Upper lobe of left lung (tissue), 6 donors: ENCODE results near the gene CAMK1G. TPM values are rescaled to one million over a fixed set of nuclear protein-coding genes. Genes with fewer than 3 reads are reported as not detected.
A peak's percentile ranks its signal among the peaks of the same experiment; 100 is the strongest.

Experiments
- ATAC-seq, 2 donors: fragments of 200-7000 bp; cut with Tn5 transposase; one replicate each; pipeline ENCODE4 v1.9.1; 2022; ENCODE audit warnings: mild to moderate bottlenecking in 2 of 2, moderate library complexity in 2 of 2; ENCODE audit not compliant: low FRiP score in 2 of 2
- DNase-seq, 2 donors: peaks; one replicate each; pipeline ENCODE4 v3.0.0-alpha.2; 2019 to 2020
- H3K27ac ChIP-seq, 4 donors: fragments of 200-600 bp; sonication (generic); one replicate each; pipeline ENCODE4 v1.5.1; 2016 to 2019
- H3K27me3 ChIP-seq, 4 donors: fragments of 200-600 bp; sonication (generic); one replicate each; pipeline ENCODE4 v1.5.1; 2017 to 2019
- H3K36me3 ChIP-seq, 4 donors: fragments of 200-600 bp; sonication (generic); one replicate each; pipeline ENCODE4 v1.5.1; 2016 to 2019
- H3K4me1 ChIP-seq, 4 donors: fragments of 200-600 bp; sonication (generic); one replicate each; pipeline ENCODE4 v1.5.1; 2018 to 2019
- H3K4me3 ChIP-seq, 4 donors: fragments of 200-600 bp; sonication (generic); one replicate each; pipeline ENCODE4 v1.5.1; 2017 to 2019; ENCODE audit warnings: mild to moderate bottlenecking in 2 of 4, moderate library complexity in 1 of 4
- H3K9me3 ChIP-seq, 4 donors: fragments of 200-600 bp; sonication (generic); one replicate each; pipeline ENCODE4 v1.5.1; 2018 to 2019
- CTCF ChIP-seq, 6 experiments: fragments of 450-650 bp in 4 of 6; fragments of 200-600 bp in 2 of 6; sonication (generic) in 2 of 6; IDR thresholded peaks; one replicate each; pipeline ENCODE4 v1.5.1; 2016 to 2019; ENCODE audit warnings: antibody characterized with exemption in 6 of 6
- EP300 ChIP-seq, 4 donors: sonication (generic); formaldehyde crosslinking; IDR thresholded peaks; one replicate each; pipeline ENCODE4 v1.5.1; 2017; ENCODE audit warnings: antibody characterized with exemption in 4 of 4, control low read depth in 2 of 4
- POLR2A ChIP-seq, 4 donors: fragments of 450-650 bp; IDR thresholded peaks; one replicate each; pipeline ENCODE4 v1.5.1; 2016 to 2017; ENCODE audit warnings: antibody characterized with exemption in 4 of 4, mild to moderate bottlenecking in 2 of 4
- POLR2AphosphoS5 ChIP-seq, 2 donors: sonication (generic); formaldehyde crosslinking; IDR thresholded peaks; one replicate each; pipeline ENCODE4 v1.5.1; 2017; ENCODE audit warnings: antibody characterized with exemption in 2 of 2
- WGBS, 2 donors: methylation state at CpG; one replicate each; pipeline ENCODE4 v1.1.5; 2017 to 2018; 5-methylcytosine and 5-hydroxymethylcytosine counted together
- total RNA-seq, 6 donors: library from RNA; depleted of rRNA in 4 of 6; stranded (reverse); fragments of >200 nt in 4 of 6; gene quantifications; one replicate each; pipeline versions ENCODE4 v1.1.0 to v1.2.1, GENCODE V29; 2016 to 2021
- donor health status: DM: no; HTN: no; CAD: no; lungs with moderate emphysema.
- donor health status: DM: no; HTN: yes; CAD: no; lungs with severe emphysema.

Gene CAMK1G
- total RNA-seq, 6 donors from 2014 or later, result 0.20 to 0.46 (median 0.30) TPM; not detected in 3

- no peak for TF ChIP-seq CTCF (IDR thresholded peaks at IDR 0.05)
- TF ChIP-seq POLR2A (IDR thresholded peaks at IDR 0.05), result no peak
- TF ChIP-seq EP300 (IDR thresholded peaks at IDR 0.05), result no peak
- Histone ChIP-seq H3K4me3 (no peak overlapping the region), H3K36me3 (no peaks in the 10 kb centered on the region), H3K27ac (no peak overlapping the region), H3K9me3 (no peaks in the 10 kb centered on the region), H3K27me3 (no peaks in the 10 kb centered on the region), H3K4me1 (no peaks in the 10 kb centered on the region)
- WGBS, 2 donors, result 68 to 78% methylated on average over 3 of the region's 3 CpGs
- DNase-seq (no peak), ATAC-seq (no peak)
Observed at GRCh38 chr1:209570743-209571142, 12.8 kb upstream of the CAMK1G start.

GRCh38 chr1:209576392-209577197 lies 6.9 kb upstream of the CAMK1G start:
- TF ChIP-seq CTCF (IDR thresholded peaks at IDR 0.05) (peak; percentile 74 to 89 (median 84)), POLR2AphosphoS5 (IDR thresholded peaks at IDR 0.05) (no peak)
- H3K27ac ChIP-seq, result no peak overlapping the region
- no peaks in the 10 kb centered on the region for H3K9me3 ChIP-seq
- H3K27me3 ChIP-seq, result no peaks in the 10 kb centered on the region
- H3K4me3 ChIP-seq, result no peak overlapping the region
- ATAC-seq (peak; percentile 91 to 93), DNase-seq (peak in 1 of 2 donors; percentile 77)
- 19 to 25% methylated on average over 12 of the region's 12 CpGs for WGBS, 2 donors
- H3K36me3 ChIP-seq, result no peaks in the 10 kb centered on the region
- H3K4me1 ChIP-seq, result no peaks in the 10 kb centered on the region

GRCh38 chr1:209577346-209577745 lies 6.2 kb upstream of the CAMK1G start:
- Histone ChIP-seq H3K4me1 (no peaks in the 10 kb centered on the region), H3K27me3 (no peaks in the 10 kb centered on the region), H3K27ac (no peak overlapping the region), H3K9me3 (no peaks in the 10 kb centered on the region), H3K36me3 (no peaks in the 10 kb centered on the region), H3K4me3 (no peak overlapping the region)
- WGBS, 2 donors, result 74 to 96% methylated on average over 3 of the region's 3 CpGs
- ATAC-seq (no peak), DNase-seq (no peak)
- no peak for TF ChIP-seq POLR2A (IDR thresholded peaks at IDR 0.05)
- TF ChIP-seq EP300 (IDR thresholded peaks at IDR 0.05), result no peak
- no peak for TF ChIP-seq CTCF (IDR thresholded peaks at IDR 0.05)
- TF ChIP-seq POLR2AphosphoS5 (IDR thresholded peaks at IDR 0.05), result no peak

GRCh38 chr1:209580577-209580976 lies 2.9 kb upstream of the CAMK1G start:
- no peaks in the 10 kb centered on the region for H3K9me3 ChIP-seq
- H3K36me3 ChIP-seq, result no peaks in the 10 kb centered on the region
- H3K4me1 ChIP-seq, result peaks cover 0 to 4% (median 1%) of the 10 kb centered on the region in 4 donors
- ATAC-seq (no peak), DNase-seq (no peak)
- H3K4me3 ChIP-seq, result no peak overlapping the region
- no peak overlapping the region for H3K27ac ChIP-seq
- WGBS, 2 donors, result 77% methylated on average over 2 of the region's 2 CpGs
- TF ChIP-seq POLR2A (IDR thresholded peaks at IDR 0.05) (no peak), POLR2AphosphoS5 (IDR thresholded peaks at IDR 0.05) (no peak), EP300 (IDR thresholded peaks at IDR 0.05) (no peak), CTCF (IDR thresholded peaks at IDR 0.05) (no peak)
- H3K27me3 ChIP-seq, result peaks cover 0 to 8% (median under 1%) of the 10 kb centered on the region in 4 donors

- DNase-seq, result no peak
- TF ChIP-seq POLR2AphosphoS5 (IDR thresholded peaks at IDR 0.05) (no peak), POLR2A (IDR thresholded peaks at IDR 0.05) (no peak), CTCF (IDR thresholded peaks at IDR 0.05) (no peak), EP300 (IDR thresholded peaks at IDR 0.05) (no peak)
- peak overlapping the region in 2 of 4 donors; percentile 4 to 25 for H3K4me3 ChIP-seq
- no peak overlapping the region for H3K27ac ChIP-seq
- 37 to 41% methylated on average over 13 of the region's 13 CpGs for WGBS, 2 donors
- H3K36me3 ChIP-seq, result no peaks in the 10 kb centered on the region
- peaks cover 0 to 8% (median 3%) of the 10 kb centered on the region in 4 donors for H3K27me3 ChIP-seq
- H3K4me1 ChIP-seq, result peaks cover 0 to 10% (median 7%) of the 10 kb centered on the region in 4 donors
- no peak for ATAC-seq
- no peaks in the 10 kb centered on the region for H3K9me3 ChIP-seq
Observed at GRCh38 chr1:209584231-209584672, 738 bp downstream of the CAMK1G start.
